Skin of body (tissue), 2 donors: Measurements from ENCODE around the gene PRKCQ. TPM values are rescaled to one million over a fixed set of nuclear protein-coding genes. Genes with fewer than 3 reads are reported as not detected.
A peak's percentile ranks its signal among the peaks of the same experiment; 100 is the strongest.

Experiments
- DNase-seq: peaks from one replicate; lab custom pipeline; 2025; lab: John Stamatoyannopoulos, UW
- total RNA-seq: library from RNA; depleted of rRNA; stranded (reverse); fragments of >200 nt; gene quantifications from one replicate; pipeline ENCODE4 v1.2.3, GENCODE V29; 2014

Gene PRKCQ
- 2.7 TPM for total RNA-seq

DNA sequence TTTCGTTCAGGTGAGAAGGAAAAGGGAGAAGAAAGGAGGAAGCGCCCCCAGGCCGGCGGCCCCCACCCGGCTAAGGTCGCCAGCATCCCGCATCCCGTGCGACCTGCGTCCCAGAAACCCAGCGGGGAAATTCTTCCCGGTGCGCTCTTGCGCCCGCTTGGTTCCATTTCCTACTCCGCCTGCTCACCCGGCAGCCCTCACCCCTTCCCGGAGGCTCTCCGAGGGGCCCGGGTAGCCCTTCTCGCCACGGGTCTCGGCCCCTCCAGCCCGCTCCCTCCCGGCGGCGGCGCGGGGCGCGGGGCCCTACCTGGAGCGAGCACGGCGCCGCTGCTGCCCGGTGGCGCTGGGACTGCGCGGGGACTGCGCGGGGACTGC, at the start of gene PRKCQ:
TSS of gene PRKCQ (minus strand) at position 373 of the 375 bp plus-strand sequence. CDS start 65,141 bp downstream, outside the sequence.
- no peak for DNase-seq

DNA sequence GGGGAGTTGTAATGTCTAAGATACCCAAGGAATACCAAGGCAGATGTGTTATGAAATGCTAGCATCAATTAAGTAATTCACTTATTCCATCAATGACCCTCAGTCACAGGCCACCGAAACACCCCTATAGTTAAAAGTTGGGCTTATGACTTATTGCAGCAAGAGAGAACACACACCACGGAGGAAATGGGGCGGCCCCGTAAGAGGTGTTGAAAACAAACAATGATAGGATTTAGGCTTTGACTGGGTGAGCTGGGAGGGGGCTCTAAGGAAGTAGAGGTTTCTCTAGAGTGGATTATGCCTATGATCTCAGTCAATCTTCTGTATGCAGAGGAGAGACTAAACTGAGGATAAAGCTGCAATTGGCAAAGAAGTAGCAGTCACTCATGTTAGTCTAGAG, 45.4 kb upstream of the PRKCQ start:
- DNase-seq = no peak

DNA sequence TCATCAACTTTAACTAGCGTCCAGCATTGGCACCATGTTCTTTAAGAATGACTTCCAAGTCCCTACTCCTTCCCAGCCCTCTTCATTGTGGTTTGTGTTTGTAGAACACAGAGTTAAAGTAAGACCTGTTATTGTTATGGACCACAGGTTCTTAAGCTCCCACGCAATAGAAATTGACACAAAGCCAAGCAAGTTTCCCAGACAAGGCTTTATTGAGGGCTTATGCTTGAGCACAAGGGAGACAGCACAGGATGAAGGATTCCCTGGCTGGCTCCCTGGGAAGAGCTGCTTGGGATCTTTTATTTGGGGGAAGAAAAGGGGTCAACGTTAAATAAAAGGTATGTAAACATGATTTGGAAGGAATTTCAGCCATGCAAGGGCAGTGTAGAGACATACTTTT, 44.3 kb upstream of the PRKCQ start:
- DNase-seq = no peak

GRCh38 chr10:6622921-6623320, 42.8 kb upstream of the PRKCQ start:
- no peak for DNase-seq

- peak; percentile 19 for DNase-seq
Observed at GRCh38 chr10:6621536-6621935, 41.5 kb upstream of the PRKCQ start.

GRCh38 chr10:6619660-6620059, 39.6 kb upstream of the PRKCQ start:
- no peak for DNase-seq

GRCh38 chr10:6618340-6618739, 38.3 kb upstream of the PRKCQ start:
- DNase-seq = no peak

DNA sequence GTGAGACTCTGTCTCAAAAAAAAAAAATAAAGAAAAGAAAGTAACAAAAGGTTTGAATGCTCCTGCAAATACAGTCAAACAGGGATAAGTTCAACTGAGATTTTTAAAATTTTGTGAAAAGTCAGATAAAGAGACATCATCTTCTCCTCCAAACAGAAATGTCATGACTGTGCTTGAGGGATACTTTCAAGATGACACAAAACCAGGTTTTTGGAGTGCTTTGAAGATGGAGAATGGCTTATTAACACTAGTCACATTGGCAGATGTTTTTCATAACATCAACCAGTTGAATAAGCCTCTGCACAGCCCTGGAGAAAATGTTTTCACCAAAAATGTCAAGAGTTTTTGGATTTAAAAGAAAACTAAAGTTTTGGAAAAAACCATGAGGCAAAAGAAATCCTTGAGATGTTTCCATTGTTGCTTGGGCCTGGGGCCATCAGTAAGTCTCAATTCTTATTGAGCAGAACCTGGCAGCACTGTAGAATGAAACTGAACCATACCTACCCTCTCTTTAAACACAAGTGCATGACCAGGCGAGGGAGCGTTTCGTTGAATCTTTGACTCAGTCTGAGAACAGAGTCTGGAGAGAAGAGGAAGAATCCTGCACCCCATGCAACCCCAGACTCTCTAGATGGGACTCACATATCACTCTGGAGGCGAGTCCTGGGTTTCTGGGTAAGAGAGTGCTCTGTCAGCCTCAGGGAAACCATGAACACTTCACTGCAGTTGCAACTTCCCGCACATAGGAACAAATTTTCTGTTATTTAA, 37.4 kb upstream of the PRKCQ start:
- DNase-seq = no peak

- no peak for DNase-seq
Observed at GRCh38 chr10:6615971-6616370, 35.9 kb upstream of the PRKCQ start.

GRCh38 chr10:6612371-6612770, 32.3 kb upstream of the PRKCQ start:
- DNase-seq = no peak

GRCh38 chr10:6610647-6611046, 30.6 kb upstream of the PRKCQ start:
- DNase-seq = no peak

GRCh38 chr10:6609625-6610024, 29.5 kb upstream of the PRKCQ start:
- no peak for DNase-seq

DNA sequence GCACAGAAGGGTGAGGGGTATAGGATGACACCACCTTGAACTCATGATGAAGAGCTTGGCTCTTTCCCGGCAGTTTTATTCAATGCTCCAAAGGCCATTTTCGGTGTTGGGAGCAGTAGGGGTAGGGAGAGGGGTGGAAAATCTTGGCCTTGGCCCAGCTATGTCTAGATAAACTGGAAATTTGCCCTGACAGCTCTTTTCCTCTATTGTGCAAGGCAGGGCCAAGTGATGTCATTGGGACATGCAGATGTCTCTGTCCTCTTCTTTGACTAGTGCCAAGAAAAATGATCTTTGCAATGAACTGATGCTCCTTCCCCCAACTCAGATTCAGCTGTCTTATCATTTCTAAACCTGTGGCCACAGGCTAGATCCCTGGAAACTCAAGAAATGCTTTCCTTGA, 27.7 kb upstream of the PRKCQ start:
- peak; percentile 48 for DNase-seq

- no peak for DNase-seq
Observed at GRCh38 chr10:6607182-6607581, 27.1 kb upstream of the PRKCQ start.

GRCh38 chr10:6603142-6604125, 23.4 kb upstream of the PRKCQ start:
- DNase-seq = peak; percentile 36

DNA sequence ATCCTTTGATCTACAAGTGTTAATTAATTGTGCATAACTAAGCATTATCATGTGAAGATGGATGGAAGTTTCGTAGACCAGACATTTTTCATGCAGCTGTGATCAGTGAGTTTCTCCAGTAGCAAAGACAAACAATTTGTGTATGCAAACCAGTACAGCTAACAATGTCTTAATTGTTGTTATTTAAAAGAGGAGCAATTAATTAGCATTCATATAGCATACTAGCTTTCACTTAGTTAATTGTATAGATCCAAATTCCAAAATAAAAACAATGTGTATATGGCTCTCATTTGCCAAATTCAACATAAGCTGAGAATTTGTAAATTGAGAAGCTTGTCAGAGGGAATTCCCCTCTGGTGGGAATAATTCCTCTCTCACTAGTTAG, 22.6 kb upstream of the PRKCQ start:
- DNase-seq = no peak

DNA sequence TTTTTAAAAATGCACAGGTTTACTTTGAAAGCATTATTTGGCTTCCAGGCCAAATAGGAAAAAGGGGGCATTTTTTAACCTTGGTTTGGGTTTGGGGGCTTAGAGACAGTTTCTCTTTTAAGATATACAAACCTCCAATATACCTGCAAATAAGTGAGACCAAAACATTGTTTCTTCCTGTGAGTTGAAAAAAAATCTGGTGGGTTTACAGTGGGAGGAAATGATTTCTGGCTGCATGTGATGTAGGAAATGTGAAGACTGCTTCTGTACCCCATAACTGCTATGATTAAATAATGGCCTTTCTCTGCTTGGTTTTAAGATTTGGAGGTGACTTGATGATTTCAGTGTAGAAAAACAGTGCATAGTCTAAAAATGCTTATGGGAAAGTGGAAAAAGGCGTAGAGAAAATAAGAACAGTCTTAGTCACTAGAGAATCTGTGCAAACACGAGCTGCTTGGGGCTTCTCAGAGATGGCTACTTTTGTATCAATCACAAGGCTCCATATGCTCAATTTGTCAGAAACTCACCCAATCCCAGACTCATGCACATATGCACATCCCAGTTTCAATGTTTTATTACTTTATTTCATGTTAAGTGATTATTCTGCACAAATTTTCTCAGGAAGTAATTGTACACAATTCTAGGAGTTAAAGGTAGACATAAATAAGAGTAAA, 22.1 kb upstream of the PRKCQ start:
- DNase-seq = no peak

- no peak for DNase-seq
Observed at GRCh38 chr10:6601246-6601805, 21.2 kb upstream of the PRKCQ start.

- DNase-seq = no peak
Observed at GRCh38 chr10:6600224-6600987, 20.3 kb upstream of the PRKCQ start.

DNA sequence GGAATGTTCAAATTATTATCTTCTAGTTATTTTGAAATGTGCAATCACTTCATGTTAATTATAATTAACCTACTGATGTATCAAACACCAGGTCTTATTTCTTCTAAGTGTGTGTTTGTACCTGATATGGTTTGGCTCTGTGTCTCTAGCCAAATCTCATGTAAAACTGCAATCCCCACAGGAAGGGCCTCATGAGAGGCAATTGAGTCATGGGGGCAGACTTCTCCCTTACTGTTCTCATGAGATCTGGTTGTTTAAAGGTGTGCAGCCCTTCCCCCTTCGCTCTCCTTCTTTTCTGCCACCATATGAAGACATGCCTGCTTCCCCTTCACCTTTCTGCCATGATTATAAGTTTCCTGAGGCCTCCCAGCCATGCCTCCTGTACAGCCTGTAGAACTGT, 18.6 kb upstream of the PRKCQ start:
- no peak for DNase-seq

DNA sequence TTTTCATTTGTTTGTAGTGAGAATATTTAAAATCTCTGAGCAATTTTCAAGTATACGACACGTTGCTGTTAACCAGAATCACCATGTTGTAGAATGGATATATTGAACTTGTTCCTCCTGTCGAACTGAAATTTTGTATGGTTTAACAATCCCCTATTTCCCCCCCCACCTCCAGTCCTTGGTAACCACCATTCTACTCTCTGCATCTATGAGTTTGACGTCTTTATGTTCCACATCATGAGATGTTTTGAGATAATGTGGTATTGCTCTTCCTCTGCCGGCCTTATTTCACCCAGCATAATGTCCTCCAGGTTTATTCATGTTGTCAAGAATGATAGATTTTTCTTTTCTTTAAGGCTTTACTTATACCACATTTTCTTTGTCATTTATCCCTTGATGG, 17.4 kb upstream of the PRKCQ start:
- DNase-seq = no peak
